GM21723 (cell line): ENCODE measurements around the gene NKAIN2.
"Not testable (repeated sequence)": the region's sequence is repeated elsewhere in the genome, so short reads cannot be mapped to it uniquely, and the experiment has no call there.

Experiments used
- ATAC-seq: cut with Tn5 transposase; IDR thresholded peaks from one replicate; pipeline ENCODE4 v1.9.1; 2021; ENCODE audit warnings: mild to moderate bottlenecking, moderate library complexity; ENCODE audit not compliant: unreplicated experiment

The NKAIN2 gene

DNA sequence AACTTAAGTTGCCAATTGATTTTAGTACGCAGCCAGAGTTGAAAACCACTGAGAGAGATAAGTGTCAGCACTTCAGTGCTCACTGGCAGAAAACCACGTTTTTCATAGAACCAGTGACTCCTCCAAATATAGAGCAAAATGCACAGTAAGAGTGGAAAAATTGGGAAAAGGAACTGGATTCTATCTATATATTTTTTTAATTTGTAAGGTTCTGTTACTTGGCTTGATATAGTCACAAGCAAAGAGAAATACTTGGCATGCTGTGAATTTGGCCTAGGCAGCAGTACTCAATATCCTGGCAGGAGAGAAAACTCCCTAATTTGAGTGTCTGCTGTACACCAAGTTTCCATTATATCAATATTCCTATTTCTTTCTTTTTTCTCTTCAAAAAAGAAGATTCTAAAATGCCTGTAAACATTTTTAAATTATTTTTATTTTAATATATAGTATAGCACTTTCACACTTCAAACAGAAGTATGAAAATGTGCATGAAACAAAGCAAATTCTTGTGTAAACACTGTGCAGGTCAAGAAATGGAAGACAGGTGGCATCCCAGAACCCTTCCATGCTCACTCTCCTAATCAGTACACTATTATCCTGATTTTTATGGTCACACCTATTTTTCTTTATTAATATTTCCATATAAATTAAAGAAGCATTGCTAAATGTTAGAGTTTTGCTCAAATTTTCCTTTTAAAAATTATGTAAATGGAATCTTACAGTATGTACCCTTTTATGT is 596.8 kb downstream of the NKAIN2 start:
- no peak for ATAC-seq

DNA sequence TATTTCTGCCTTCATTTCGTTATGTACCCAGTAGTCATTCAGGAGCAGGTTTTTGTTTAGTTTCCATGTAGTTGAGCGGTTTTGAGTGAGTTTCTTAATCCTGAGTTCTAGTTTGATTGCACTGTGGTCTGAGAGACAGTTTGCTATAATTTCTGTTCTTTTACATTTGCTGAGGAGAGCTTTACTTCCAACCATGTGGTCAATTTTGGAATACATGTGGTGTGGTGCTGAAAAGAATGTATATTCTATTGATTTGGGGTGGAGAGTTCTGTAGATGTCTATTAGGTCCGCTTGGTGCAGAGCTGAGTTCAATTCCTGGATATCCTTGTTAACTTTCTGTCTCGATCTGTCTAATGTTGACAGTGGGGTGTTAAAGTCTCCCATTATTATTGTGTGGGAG is 606.8 kb downstream of the NKAIN2 start:
- ATAC-seq = not testable (repeated sequence)

DNA sequence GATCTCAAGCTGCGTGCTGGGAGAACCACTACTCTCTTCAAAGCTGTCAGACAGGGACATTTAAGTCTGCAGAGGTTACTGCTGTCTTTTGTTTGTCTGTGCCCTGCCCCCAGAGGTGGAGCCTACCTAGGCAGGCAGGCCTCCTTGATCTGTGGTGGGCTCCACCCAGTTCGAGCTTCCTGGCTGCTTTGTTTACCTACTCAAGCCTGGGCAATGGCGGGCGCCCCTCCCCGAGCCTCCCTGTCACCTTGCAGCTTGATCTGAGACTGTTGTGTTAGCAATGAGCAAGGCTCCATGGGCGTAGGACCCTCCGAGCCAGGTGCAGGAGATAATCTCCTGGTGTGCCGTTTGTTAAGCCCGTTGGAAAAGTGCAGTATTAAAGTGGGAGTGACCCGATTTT is 609.0 kb downstream of the NKAIN2 start:
- ATAC-seq = not testable (repeated sequence)

DNA sequence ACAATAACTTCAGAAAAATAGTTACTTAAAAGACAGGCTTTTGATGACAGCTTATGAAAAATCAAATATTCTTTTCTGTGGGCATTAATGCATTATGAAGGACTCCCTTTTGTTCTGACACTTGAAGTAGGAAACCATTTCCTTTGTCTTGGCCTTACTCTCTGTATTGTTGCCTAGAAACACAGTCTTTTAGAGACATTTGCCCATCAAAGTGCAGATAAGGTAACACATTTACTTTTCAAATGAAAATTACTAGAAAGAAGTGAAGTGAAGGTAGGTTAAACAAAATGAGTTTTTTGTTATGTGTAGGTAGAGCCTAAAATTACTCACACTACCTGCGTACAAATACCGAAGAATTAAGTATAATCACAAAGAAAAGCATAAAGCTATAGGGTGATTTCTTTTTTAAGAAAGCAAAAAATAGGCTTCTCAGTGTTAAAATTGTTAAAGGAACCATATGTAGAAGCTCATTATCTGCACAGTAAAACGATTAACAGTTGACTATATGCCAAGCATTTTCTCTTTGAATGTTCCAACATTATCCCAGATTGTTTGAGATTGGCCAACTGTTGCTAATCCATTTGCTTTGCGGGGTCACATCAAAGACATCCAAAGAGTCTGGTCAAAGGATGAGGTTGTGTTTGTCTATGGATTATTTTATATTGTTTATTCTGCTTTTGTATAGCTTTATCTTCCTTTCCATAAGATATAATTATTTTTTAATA is 616.6 kb downstream of the NKAIN2 start:
- no peak for ATAC-seq

DNA sequence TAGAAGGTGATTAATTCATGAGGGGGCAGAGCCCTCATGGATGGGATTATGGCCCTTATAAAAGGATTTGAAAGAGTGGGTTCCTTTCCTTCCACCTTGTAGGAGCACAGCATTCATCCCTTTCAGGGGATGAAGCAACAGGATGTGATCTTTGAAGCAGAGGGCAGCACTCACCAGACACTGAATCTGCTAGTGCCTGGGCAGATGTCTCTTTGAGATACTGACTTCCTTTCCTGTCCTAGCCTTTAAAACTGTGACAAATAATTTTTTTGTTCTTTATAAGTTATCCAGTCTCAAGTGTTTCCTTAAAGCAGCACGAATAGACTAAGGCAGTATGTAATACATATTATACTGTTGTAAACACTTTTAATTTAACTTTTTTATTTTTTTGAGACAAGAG is 620.0 kb downstream of the NKAIN2 start:
- ATAC-seq = no peak

DNA sequence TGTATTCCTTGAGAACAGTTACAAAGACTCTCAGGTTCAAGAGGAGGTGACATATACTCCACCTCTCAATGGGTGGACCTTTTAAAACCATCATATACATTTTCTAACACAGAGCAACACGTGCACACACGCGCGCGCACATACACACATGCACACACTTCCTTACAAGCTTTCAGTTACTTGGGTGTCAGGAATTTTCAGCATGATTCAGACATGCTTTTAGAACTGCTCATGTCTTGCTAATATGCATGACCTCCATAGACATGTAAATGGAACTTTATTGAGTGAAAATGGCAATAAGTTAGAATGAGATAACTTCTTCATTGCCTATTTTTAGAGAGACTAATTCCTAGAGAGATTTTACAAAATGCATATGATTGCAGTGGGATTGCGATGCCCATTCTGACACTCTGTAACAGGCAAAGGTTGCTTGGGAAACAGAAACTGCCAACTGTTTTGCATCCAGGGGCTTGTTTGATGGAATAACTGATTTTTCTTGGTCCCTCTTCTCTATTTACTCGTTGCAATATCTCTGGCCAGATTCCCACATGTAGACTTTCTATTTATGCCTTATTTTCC is 627.2 kb downstream of the NKAIN2 start:
- no peak for ATAC-seq

DNA sequence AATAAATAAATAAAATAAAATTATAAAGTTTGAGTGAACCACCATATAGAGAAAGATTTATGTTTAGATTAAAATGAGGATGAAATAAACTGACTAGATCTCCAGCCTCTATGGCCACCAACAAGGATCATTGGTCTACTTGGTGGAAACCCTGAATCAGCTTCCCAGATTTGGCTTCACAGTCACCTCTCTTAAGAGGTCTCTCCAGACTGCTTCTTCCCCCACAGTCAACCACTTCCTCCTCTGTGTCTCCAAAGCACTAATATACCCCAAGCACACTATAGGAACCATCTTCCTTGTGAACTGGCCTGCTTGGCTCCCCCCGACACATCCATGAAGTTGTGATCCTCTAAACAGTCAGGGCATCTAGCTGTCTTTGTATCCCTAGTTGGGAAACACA is 629.0 kb downstream of the NKAIN2 start:
- ATAC-seq = no peak

DNA sequence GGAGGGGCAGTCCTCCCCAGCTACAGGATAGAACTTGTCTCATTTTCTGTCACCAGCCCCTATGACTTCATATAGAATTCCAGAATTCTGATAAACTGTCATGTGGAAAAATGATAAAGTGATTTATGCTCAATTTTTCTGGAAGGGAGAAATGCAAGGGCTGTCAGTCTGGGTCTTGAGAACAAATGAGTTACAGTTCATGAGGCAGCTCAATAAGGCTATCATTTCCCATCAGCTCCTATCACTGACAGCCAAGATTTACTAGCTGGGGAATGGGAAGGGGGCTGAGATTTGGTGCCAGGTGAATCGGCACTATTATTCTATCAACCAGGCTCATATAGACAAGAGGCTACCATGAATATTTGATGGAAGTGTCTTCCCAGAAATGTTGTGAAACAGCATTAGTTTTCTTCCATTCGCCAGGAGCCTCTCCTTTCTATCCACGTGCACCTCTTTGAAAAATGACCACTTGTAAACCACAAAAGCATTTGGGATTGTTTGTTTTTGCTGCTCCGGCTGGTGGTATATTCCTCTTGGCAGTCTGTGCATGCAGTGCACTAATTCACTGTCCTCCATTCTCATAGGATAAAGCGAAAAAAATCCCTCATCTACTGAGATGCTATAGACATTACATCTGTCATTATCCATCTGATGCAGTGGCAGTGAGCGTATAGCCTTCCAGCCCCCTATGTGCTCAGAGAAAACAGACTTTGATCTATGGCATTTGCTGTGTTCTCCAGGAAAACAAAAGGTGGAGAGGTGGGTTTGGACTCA is 629.9 kb downstream of the NKAIN2 start:
- no peak for ATAC-seq

DNA sequence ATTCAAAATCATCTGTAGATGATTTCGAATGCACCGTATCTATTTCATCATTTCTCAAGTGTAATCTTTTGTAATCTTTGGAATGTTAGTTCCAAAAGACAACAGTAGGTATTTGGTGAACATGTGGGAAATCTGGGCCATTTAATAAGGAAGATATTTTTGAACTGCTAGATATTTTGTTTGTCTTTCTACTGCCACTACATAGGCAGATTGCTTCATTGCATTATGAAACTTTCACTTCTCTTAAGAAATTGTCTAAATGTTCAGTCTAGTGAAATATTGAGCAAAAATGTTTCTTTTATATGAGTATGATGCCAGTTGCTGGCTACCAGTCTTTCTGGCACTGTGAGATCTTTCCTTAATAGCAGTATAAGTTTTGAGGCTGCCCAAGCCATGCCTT is 630.8 kb downstream of the NKAIN2 start:
- ATAC-seq = no peak

DNA sequence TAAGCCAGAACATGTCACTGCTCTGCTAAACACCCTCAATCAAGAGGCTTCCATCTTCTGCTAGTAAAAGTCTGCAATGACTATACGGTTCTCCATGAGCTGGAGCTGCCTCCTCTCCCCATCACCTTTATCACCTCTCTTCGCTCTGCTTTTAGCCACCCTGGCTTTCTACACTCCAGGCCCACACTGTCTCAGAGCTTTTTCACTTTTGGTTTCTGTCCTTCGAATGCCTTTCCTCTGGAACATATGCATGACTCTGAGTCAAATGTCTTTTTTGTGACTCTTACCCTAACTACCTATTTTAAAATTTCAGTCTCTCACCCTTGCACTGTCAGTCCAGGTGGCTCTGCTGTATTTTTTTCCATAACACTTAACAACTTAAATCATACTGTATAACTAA is 633.1 kb downstream of the NKAIN2 start:
- no peak for ATAC-seq

DNA sequence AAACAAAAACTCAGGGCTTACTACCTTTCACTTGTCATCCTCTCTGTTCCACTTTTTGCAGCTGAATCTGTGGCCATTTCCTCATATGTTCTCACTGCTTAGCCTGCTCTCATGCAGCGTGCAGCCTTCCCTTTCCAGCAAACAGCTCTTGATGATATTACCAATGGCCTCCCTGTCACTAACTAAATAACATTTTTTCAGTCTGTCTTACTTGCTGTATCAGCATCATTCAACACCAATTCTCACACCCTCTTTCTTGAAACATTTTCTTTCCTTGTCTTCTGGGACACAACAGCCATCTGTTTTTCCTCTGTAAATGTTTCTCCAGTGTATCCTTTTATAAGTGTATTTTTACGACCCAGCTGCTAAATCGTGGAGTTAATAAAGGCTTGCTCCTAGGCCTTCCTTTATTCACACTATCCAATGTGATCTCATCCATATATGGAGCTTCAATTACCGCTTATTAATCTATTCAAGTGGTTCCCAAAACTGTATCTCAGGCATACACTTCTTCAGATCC is 634.9 kb downstream of the NKAIN2 start:
- no peak for ATAC-seq

DNA sequence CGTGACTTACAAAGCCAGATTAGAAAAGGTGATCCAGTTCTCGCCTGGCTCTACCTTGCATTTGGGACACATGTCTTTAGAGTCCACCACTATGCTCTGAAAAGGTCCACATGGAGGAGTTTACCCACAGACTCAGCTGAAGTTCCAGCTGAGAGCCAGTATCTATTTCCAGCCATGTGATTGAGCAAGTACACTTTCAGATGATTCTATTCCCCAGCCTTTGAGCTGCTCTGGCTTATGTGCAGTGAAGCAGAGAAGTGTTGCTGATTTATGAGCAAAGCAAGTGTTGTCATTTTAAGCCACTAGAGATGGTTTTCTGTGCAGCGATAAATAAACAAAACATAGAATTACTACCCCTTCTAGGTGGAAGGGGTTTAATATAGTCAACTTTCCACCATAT is 637.8 kb downstream of the NKAIN2 start:
- no peak for ATAC-seq

DNA sequence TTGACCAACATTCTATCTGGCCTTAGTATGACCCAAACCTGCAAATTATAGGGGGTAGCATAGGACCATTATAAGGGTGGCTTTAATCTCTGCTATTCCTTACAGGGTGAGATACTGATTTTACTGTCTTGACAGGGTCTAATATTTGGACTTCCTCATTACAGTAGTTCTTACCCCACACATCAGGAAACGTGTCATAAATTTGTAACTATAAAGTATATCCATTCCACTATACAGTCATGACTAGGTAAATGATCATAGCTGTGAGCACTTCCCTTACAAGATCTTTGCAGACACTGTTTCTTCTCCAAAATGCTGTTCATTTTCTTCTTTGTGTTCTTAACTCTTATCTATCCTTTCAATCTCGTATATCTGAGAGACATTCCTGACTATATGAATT is 639.9 kb downstream of the NKAIN2 start:
- no peak for ATAC-seq

DNA sequence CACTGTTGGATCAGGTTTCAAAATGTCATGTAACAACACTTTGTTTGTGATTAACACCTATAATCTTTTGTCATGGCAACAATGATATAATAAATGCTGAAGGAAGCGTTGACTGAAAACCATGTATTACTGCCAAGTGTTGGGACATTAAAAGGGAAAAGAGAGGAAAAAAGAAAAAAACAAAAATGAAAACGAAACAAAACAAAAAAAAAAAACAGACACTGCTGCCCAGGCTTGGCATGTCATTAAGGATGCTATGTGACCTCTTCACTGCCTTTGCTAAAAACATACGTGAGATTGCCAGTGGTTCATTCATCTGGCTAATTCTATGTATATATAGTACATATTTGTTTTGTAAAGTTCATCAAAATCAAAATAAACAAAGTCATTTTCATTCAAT is 641.9 kb downstream of the NKAIN2 start:
- no peak for ATAC-seq

DNA sequence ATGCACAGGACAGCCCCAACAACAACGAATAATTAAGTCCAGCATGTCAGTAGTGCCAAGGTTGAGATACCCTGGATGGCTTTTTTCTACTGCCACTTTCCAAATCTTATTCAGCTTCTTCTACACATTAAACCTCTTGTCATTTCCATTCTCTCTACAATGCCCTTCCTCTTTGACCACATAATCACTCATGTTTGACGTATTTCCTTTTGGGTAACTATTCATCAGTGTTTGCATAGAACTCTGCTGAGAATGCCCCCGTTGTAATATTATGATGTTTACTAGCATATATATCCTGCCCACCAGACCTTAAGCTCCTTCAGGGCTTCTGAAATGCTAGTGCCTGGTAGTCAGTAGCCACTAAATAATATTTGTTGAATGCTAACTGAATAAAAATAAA is 643.3 kb downstream of the NKAIN2 start:
- no peak for ATAC-seq

DNA sequence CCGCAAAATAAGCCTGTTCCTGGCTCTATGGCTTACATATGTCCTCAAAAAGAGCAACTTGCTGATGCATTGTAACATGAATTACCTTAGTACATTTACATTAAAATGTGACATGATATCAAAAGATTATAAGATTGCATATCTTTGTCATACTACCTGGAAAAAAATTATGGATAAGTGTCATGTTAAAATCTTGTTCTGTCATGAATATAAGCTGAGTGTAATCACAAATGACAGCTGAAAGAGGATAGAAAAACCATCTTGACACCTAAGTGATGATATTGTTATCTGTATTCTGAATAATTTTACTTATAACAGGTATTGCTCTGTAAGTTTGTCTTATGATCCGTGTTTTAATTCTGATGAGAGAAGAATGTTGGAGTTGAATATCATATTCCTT is 655.6 kb downstream of the NKAIN2 start:
- no peak for ATAC-seq

DNA sequence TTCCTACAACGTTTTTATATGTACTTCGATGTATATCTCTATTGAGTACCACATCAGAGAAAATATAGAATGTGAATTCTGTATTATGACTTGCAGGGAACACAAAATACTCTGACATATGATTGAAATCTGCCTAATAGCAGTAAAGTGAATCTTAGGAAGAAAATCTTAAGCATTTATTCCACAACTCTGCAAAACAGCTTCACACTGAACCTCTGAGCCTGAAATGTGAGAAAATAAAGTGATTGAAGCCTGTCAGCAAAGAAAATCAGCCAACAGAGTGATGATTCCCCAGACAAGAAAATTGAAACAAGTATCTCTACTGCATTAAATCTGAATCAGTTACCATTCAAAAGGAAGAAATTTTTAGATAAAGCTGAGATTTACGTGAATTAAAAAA is 659.1 kb downstream of the NKAIN2 start:
- ATAC-seq = no peak

DNA sequence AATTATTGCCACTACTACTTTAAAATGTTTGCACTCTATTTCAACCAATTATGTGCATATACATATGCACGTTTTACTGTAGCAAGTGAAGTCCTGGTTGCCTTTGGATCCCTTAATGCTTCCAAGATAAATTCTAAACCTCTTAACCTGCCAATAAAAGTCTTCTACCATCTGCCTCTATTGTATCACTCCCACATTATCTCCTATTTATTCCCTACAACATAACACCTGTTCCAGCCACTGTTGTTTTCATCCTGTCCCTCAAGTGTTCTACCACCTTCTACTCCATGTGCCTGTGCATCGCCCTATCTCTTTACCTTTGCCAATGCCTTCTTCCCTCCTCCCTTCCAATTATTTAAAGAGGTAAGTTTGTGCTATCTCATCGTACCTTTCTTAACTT is 659.6 kb downstream of the NKAIN2 start:
- no peak for ATAC-seq

DNA sequence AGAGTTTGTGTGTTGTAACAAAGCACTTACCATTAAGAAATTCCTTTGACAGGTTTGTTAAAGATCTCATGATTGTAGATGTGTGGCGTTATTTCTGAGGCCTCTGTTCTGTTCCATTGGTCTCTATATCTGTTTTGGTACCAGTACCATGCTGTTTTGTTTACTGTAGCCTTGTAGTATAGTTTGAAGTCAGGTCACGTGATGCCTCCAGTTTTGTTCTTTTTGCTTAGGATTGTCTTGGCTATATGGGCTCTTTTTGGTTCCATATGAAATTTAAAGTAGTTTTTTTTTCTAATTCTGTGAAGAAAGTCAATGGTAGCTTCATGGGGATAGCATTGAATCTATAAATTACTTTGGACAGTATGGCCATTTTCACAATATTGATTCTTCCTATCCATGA is 660.9 kb downstream of the NKAIN2 start:
- not testable (repeated sequence) for ATAC-seq

DNA sequence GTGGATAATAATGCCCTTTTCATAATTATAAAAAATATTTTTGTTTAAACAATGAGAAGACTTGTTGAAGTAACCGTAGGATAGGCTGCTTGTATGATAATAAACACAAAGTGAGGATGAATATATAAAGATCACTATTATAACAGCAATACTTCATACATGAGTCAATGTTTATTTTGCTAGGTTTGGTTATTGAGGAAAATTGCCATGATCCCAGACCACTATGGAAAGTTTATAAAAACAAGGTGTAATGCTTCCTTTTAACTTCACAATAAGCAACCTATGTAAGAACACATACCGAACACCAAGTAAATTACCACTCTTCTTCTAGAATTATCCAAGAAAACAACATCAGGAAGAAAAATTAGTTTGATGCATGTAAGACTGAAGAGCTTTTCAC is 663.3 kb downstream of the NKAIN2 start:
- no peak for ATAC-seq

DNA sequence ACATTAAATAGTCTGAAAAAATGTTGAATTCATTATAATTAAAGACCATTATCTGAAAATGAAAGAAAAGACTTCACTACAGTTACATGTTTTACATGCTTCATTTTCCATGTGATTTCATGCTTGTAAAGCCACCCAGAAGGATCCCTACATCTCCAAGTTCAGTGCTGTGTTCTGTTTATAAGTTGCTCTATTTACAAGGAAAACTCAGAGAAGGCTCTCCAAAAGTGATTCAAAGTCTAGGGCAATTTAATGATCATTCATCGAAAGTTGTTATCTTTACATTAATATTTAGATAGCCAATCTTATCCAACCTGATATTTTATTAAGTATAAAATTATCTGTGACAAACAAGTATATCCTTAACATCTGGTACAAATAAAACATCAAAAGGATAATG is 663.7 kb downstream of the NKAIN2 start:
- no peak for ATAC-seq
